ENCODE measurements around the gene XPNPEP2. TPM values are rescaled to one million over a fixed set of nuclear protein-coding genes. Genes with fewer than 3 reads are reported as not detected.

Gene XPNPEP2
- total RNA-seq, 1 experiment from 2014 or later, result not detected

DNA sequence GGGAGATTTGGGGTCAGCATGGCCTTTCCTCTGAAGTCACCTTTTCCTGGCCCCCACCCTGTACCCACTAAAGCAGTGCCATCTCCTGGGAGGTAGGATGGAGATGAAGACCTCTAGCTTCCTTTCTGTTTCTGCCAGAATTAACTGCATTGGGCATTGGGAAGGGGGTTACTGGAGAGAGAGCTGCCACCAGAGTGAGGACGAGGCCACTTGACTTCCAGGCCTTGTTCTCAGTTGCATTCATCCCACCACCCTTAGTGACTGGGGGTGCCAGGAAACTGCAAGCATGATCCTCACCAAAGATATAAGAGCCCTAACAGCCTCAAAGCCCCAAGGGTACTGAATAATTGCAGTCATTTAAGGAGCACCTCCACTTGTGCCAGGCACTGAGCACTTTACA, 56.8 kb downstream of the XPNPEP2 start:
- Histone ChIP-seq H3K79me2 (ENCODE audit: low read length) (no peaks in the 10 kb centered on the region), H4K20me1 (ENCODE audit: low read length) (no peaks in the 10 kb centered on the region), H3K9ac (ENCODE audit: low read length) (no peak overlapping the region), H3K4me2 (ENCODE audit: low read length) (no peak overlapping the region), H3K27me3 (ENCODE audit: low read length) (no peaks in the 10 kb centered on the region), H3K9me2 (replicated peaks; ENCODE audit: low read length) (no peaks in the 10 kb centered on the region), H3K27ac (ENCODE audit: low read length) (no peak overlapping the region), H2AFZ (ENCODE audit: low read length) (no peak overlapping the region), H3K4me1 (ENCODE audit: insufficient read depth, low read length) (no peaks in the 10 kb centered on the region), H3F3A (ENCODE audit: low read length, unreplicated experiment) (no peaks in the 10 kb centered on the region), H3K4me3 (ENCODE audit: low read length) (no peak overlapping the region), H3K9me3 (ENCODE audit: low read length) (no peaks in the 10 kb centered on the region), H3K36me3 (ENCODE audit: low read depth, low read length) (no peaks in the 10 kb centered on the region)
- DNase-seq (no peak), ATAC-seq (no peak)
- TF ChIP-seq CTCF (conservative IDR thresholded peaks at IDR 0.05; ENCODE audit: low read depth, low read length) (no peak), EZH2phosphoT487 (IDR thresholded peaks at IDR 0.05; ENCODE audit: borderline replicate concordance, low read length) (no peak), EZH2 (IDR thresholded peaks at IDR 0.05; ENCODE audit: low read length, unreplicated experiment) (no peak)
- ChIA-PET POLR2A (ENCODE audit: unreplicated experiment) (no interaction called here), CTCF (no interaction called here)
- intact Hi-C loops (cut with micrococcal nuclease), result no loop called here
- no TSS peak for BruUV-seq (replicated peaks)

DNA sequence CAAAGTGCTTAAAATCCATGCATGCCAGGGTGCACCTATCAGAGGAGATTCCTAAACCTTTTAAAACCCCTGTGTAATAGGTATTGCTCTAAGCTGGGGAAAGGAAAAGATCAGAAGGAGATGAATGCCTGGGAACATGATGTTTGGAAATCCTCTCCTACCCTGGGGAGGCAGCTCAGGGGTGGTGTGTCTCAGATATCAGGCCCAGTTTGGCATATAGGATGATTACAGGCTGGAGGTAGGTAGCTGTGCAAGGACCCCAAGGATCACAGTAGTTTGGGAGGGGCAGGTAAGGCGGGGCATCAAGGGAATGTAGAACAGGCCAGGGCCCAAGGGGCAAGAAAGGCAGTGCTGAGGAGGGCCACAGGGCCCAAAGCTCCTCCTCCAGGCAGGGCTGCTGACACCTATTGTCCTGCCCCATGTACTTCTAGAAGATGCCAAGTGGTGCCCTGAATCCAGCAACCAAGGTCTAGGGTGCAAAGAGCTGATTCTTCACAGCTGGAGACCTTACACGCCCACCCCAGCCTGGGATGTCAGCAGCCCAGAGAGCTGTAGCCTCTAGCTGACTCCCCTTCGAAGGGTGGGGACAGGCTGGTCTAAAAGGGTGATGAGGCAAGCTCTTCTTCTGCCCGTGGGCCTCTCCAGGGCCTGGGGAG, 58.6 kb downstream of the XPNPEP2 start:
- DNase-seq, result no peak
- POLR2A ChIA-PET (ENCODE audit: unreplicated experiment), result no interaction called here

More for the DNA sequence above, 58.6 kb downstream of the XPNPEP2 start:
- no TSS peak for BruUV-seq (replicated peaks)
- Histone ChIP-seq H3K4me3 (ENCODE audit: low read length) (no peak overlapping the region), H2AFZ (ENCODE audit: low read length) (no peak overlapping the region), H3K27ac (ENCODE audit: low read length) (no peak overlapping the region), H3F3A (ENCODE audit: low read length, unreplicated experiment) (no peaks in the 10 kb centered on the region), H3K27me3 (ENCODE audit: low read length) (no peaks in the 10 kb centered on the region), H3K4me1 (ENCODE audit: insufficient read depth, low read length) (no peaks in the 10 kb centered on the region), H3K9me2 (replicated peaks; ENCODE audit: low read length) (no peaks in the 10 kb centered on the region), H3K36me3 (ENCODE audit: low read depth, low read length) (no peaks in the 10 kb centered on the region), H3K79me2 (ENCODE audit: low read length) (no peaks in the 10 kb centered on the region), H3K4me2 (ENCODE audit: low read length) (no peak overlapping the region), H4K20me1 (ENCODE audit: low read length) (no peaks in the 10 kb centered on the region), H3K9ac (ENCODE audit: low read length) (no peak overlapping the region), H3K9me3 (ENCODE audit: low read length) (no peaks in the 10 kb centered on the region)
- TF ChIP-seq EZH2phosphoT487 (IDR thresholded peaks at IDR 0.05; ENCODE audit: borderline replicate concordance, low read length), result no peak
- TF ChIP-seq CTCF (conservative IDR thresholded peaks at IDR 0.05; ENCODE audit: low read depth, low read length), result no peak
- no peak for TF ChIP-seq EZH2 (IDR thresholded peaks at IDR 0.05; ENCODE audit: low read length, unreplicated experiment)
- ATAC-seq, result no peak
- intact Hi-C loops (cut with micrococcal nuclease), result no loop called here
- CTCF ChIA-PET, result no interaction called here
